Measurements from ENCODE around the gene DCAF10.

DCAF10 gene

GRCh38 chr9:37892063-37892462 is 91.5 kb downstream of the DCAF10 start:
- TF ChIP-seq JUND (IDR thresholded peaks at IDR 0.05; ENCODE audit: low read depth) = no peak
- DNase-seq (ENCODE audit: low read depth in 1 of 2, low spot score in 1 of 2) = no peak
- in situ Hi-C loops (cut with HindIII; ENCODE audit: low pct_unique_long_range_greater_than_20kb, low sequenced_read_pairs) = no loop called here

GRCh38 chr9:37897665-37898064 is 97.1 kb downstream of the DCAF10 start:
- in situ Hi-C loops (cut with HindIII; ENCODE audit: low pct_unique_long_range_greater_than_20kb, low sequenced_read_pairs) = no loop called here
- no peak for DNase-seq (ENCODE audit: low read depth in 1 of 2, low spot score in 1 of 2)

GRCh38 chr9:37899041-37899440 is 98.4 kb downstream of the DCAF10 start:
- in situ Hi-C loops (cut with HindIII; ENCODE audit: low pct_unique_long_range_greater_than_20kb, low sequenced_read_pairs) = no loop called here
- no peak for TF ChIP-seq JUND (IDR thresholded peaks at IDR 0.05; ENCODE audit: low read depth)
- no peak for DNase-seq (ENCODE audit: low read depth in 1 of 2, low spot score in 1 of 2)

More at GRCh38 chr9:37897665-37898064, 97.1 kb downstream of the DCAF10 start:
- TF ChIP-seq JUND (IDR thresholded peaks at IDR 0.05; ENCODE audit: low read depth) = no peak

- in situ Hi-C loops (cut with HindIII; ENCODE audit: low pct_unique_long_range_greater_than_20kb, low sequenced_read_pairs) = no loop called here
- TF ChIP-seq JUND (IDR thresholded peaks at IDR 0.05; ENCODE audit: low read depth) = no peak
- no peak for DNase-seq (ENCODE audit: low read depth in 1 of 2, low spot score in 1 of 2)
These were observed 101.5 kb downstream of the DCAF10 start for GRCh38 chr9:37902131-37902530.

GRCh38 chr9:37902796-37903646 is 102.4 kb downstream of the DCAF10 start:
- in situ Hi-C loops (cut with HindIII; ENCODE audit: low pct_unique_long_range_greater_than_20kb, low sequenced_read_pairs) = no loop called here
- no peak for TF ChIP-seq JUND (IDR thresholded peaks at IDR 0.05; ENCODE audit: low read depth)
- DNase-seq (ENCODE audit: low read depth in 1 of 2, low spot score in 1 of 2) = no peak

- peak; percentile 88 to 94 for DNase-seq (ENCODE audit: low read depth in 1 of 2, low spot score in 1 of 2)
- in situ Hi-C loops (cut with HindIII; ENCODE audit: low pct_unique_long_range_greater_than_20kb, low sequenced_read_pairs) = no loop called here
- TF ChIP-seq JUND (IDR thresholded peaks at IDR 0.05; ENCODE audit: low read depth) = no peak
These were observed 103.2 kb downstream of the DCAF10 start, which contains the start of gene SLC25A51 for GRCh38 chr9:37903647-37904444. Gene SLC25A51 (minus strand): TSS chr9:37904127. CDS start chr9:37888550, 15,577 bp downstream.

- TF ChIP-seq JUND (IDR thresholded peaks at IDR 0.05; ENCODE audit: low read depth) = no peak
- in situ Hi-C loops (cut with HindIII; ENCODE audit: low pct_unique_long_range_greater_than_20kb, low sequenced_read_pairs) = no loop called here
- DNase-seq (ENCODE audit: low read depth in 1 of 2, low spot score in 1 of 2) = peak in 1 of 2 experiments; percentile 24
These were observed 104.0 kb downstream of the DCAF10 start for GRCh38 chr9:37904445-37905130.

GRCh38 chr9:37905131-37905505 is 104.5 kb downstream of the DCAF10 start:
- in situ Hi-C loops (cut with HindIII; ENCODE audit: low pct_unique_long_range_greater_than_20kb, low sequenced_read_pairs) = no loop called here
- TF ChIP-seq JUND (IDR thresholded peaks at IDR 0.05; ENCODE audit: low read depth) = no peak
- no peak for DNase-seq (ENCODE audit: low read depth in 1 of 2, low spot score in 1 of 2)

GRCh38 chr9:37905776-37906175 is 105.2 kb downstream of the DCAF10 start:
- no peak for TF ChIP-seq JUND (IDR thresholded peaks at IDR 0.05; ENCODE audit: low read depth)
- in situ Hi-C loops (cut with HindIII; ENCODE audit: low pct_unique_long_range_greater_than_20kb, low sequenced_read_pairs) = no loop called here
- no peak for DNase-seq (ENCODE audit: low read depth in 1 of 2, low spot score in 1 of 2)

- no peak for TF ChIP-seq JUND (IDR thresholded peaks at IDR 0.05; ENCODE audit: low read depth)
- in situ Hi-C loops (cut with HindIII; ENCODE audit: low pct_unique_long_range_greater_than_20kb, low sequenced_read_pairs) = no loop called here
- DNase-seq (ENCODE audit: low read depth in 1 of 2, low spot score in 1 of 2) = no peak
These were observed 106.0 kb downstream of the DCAF10 start for GRCh38 chr9:37906312-37907239.

- in situ Hi-C loops (cut with HindIII; ENCODE audit: low pct_unique_long_range_greater_than_20kb, low sequenced_read_pairs) = no loop called here
- TF ChIP-seq JUND (IDR thresholded peaks at IDR 0.05; ENCODE audit: low read depth) = no peak
- no peak for DNase-seq (ENCODE audit: low read depth in 1 of 2, low spot score in 1 of 2)
These were observed 107.7 kb downstream of the DCAF10 start for GRCh38 chr9:37908283-37908682.

Data from T47D (cell line).